CD14-positive monocyte (primary cell): Measurements from ENCODE around the gene LRRC47. TPM values are rescaled to one million over a fixed set of nuclear protein-coding genes. Genes with fewer than 3 reads are reported as not detected.
A peak's percentile ranks its signal among the peaks of the same experiment; 100 is the strongest.

ENCODE experiments used
- DNase-seq, 3 donors: peaks; one replicate each; pipeline ENCODE4 v3.0.0-alpha.2; 2011 to 2022
- H2AFZ ChIP-seq: 2 replicates; pipeline ENCODE4 v1.6.0; 2012; ENCODE audit warnings: mild to moderate bottlenecking, low read depth, low read length, inconsistent platforms; ENCODE audit not compliant: insufficient read depth, poor library complexity, severe bottlenecking
- H3K27ac ChIP-seq, 2 donors: 1 replicate in 1 of 2; 2 replicates in 1 of 2; pipeline ENCODE4 v1.5.1; 2012 to 2013; ENCODE audit warnings: low read length in 2 of 2, control low read depth in 1 of 2, inconsistent platforms in 1 of 2, low read depth in 1 of 2, mild to moderate bottlenecking in 1 of 2
- H3K27me3 ChIP-seq, 2 donors: one replicate each; pipeline versions ENCODE4 v1.6.0 to v1.6.1; 2011 to 2013; ENCODE audit warnings: low read length in 2 of 2; ENCODE audit not compliant: control insufficient read depth in 2 of 2, insufficient read depth in 2 of 2
- H3K36me3 ChIP-seq, 2 donors: replicated peaks in 1 of 2; 1 replicate in 1 of 2; 2 replicates in 1 of 2; pipeline versions ENCODE4 v1.5.1 to v1.6.1; 2012 to 2013; ENCODE audit warnings: low read length in 2 of 2, control low read depth in 1 of 2, inconsistent platforms in 1 of 2, mild to moderate bottlenecking in 1 of 2; ENCODE audit not compliant: insufficient read depth in 2 of 2, control insufficient read depth in 1 of 2
- H3K4me1 ChIP-seq, 2 donors: 1 replicate in 1 of 2; 2 replicates in 1 of 2; pipeline versions ENCODE4 v1.5.1 to v1.6.1; 2012 to 2013; ENCODE audit warnings: low read length in 2 of 2, control low read depth in 1 of 2, inconsistent platforms in 1 of 2, mild to moderate bottlenecking in 1 of 2, moderate library complexity in 1 of 2; ENCODE audit not compliant: insufficient read depth in 2 of 2, control insufficient read depth in 1 of 2
- H3K4me2 ChIP-seq: replicated peaks from 2 replicates; pipeline ENCODE3; 2012; ENCODE audit warnings: low read length, moderate library complexity, mild to moderate bottlenecking; ENCODE audit not compliant: poor library complexity, severe bottlenecking; ENCODE audit errors: extremely low read depth
- H3K4me3 ChIP-seq, 3 experiments: fragments of 200-600 bp in 1 of 3; sonication (generic) in 1 of 3; replicated peaks in 1 of 3; 1 replicate in 2 of 3; 2 replicates in 1 of 3; pipeline ENCODE4 v1.5.1; 2011 to 2013; ENCODE audit warnings: low read length in 3 of 3, mild to moderate bottlenecking in 3 of 3, control low read depth in 2 of 3, low read depth in 2 of 3, inconsistent platforms in 1 of 3, moderate library complexity in 1 of 3
- H3K79me2 ChIP-seq: 2 replicates; pipeline ENCODE4 v1.6.0; 2012; ENCODE audit warnings: mild to moderate bottlenecking, control low read depth, inconsistent platforms, low read length, moderate library complexity; ENCODE audit not compliant: insufficient read depth
- H3K9ac ChIP-seq: 2 replicates; pipeline ENCODE4 v1.6.0; 2017; ENCODE audit warnings: low read length, mild to moderate bottlenecking; ENCODE audit not compliant: insufficient read depth, poor library complexity, severe bottlenecking
- H3K9me3 ChIP-seq, 2 donors: replicated peaks in 1 of 2; 1 replicate in 1 of 2; 2 replicates in 1 of 2; pipeline versions ENCODE4 v1.5.1 to v1.6.1; 2012 to 2013; ENCODE audit warnings: low read length in 2 of 2, control low read depth in 1 of 2; ENCODE audit not compliant: control insufficient read depth in 1 of 2, insufficient read depth in 1 of 2
- H4K20me1 ChIP-seq: 2 replicates; pipeline ENCODE4 v1.6.0; 2012; ENCODE audit warnings: mild to moderate bottlenecking, low read length, control low read depth, moderate library complexity; ENCODE audit not compliant: insufficient read depth
- H3K27ac Mint-ChIP-seq, 7 donors: one replicate each; pipeline ENCODE4 v1.8.0; 2020; ENCODE audit warnings: mild to moderate bottlenecking in 7 of 7, mixed read lengths in 7 of 7, moderate library complexity in 6 of 7, inconsistent platforms in 2 of 7
- H3K27me3 Mint-ChIP-seq, 3 donors: one replicate each; pipeline ENCODE4 v1.8.0; 2021 to 2022; ENCODE audit warnings: low read depth in 3 of 3, mild to moderate bottlenecking in 3 of 3, mixed read lengths in 3 of 3, moderate library complexity in 3 of 3, inconsistent platforms in 1 of 3
- H3K36me3 Mint-ChIP-seq, 2 donors: one replicate each; pipeline ENCODE4 v1.8.0; 2020; ENCODE audit warnings: mixed read lengths in 2 of 2, inconsistent platforms in 1 of 2, mild to moderate bottlenecking in 1 of 2
- H3K4me1 Mint-ChIP-seq: one replicate; pipeline ENCODE4 v1.8.0; 2020; ENCODE audit warnings: mild to moderate bottlenecking, mixed read lengths
- H3K4me3 Mint-ChIP-seq, 2 donors: one replicate each; pipeline ENCODE4 v1.8.0; 2020; ENCODE audit warnings: mild to moderate bottlenecking in 2 of 2, mixed read lengths in 2 of 2, moderate library complexity in 1 of 2
- H3K9me3 Mint-ChIP-seq, 7 donors: one replicate each; pipeline ENCODE4 v1.8.0; 2020 to 2022; ENCODE audit warnings: mixed read lengths in 7 of 7, mild to moderate bottlenecking in 6 of 7, moderate library complexity in 6 of 7, inconsistent platforms in 2 of 7
- CTCF ChIP-seq: fragments of 200-600 bp; IDR thresholded peaks from one replicate; pipeline ENCODE4 v1.8.0; 2022; ENCODE audit warnings: antibody characterized with exemption, mild to moderate bottlenecking
- WGBS: methylation state at CpG from one replicate; pipeline ENCODE4 v1.1.5; 2013; ENCODE audit warnings: missing lambda C conversion rate; ENCODE audit not compliant: insufficient coverage; 5-methylcytosine and 5-hydroxymethylcytosine counted together
- intact Hi-C, 2 donors: fragments of 100-400 bp; cut with micrococcal nuclease; formaldehyde crosslinking; loops; one replicate each; pipeline versions ENCODE4 v1.15.0 to v1.15.1; 2023
- polyA plus RNA-seq, 3 donors: library from polyadenylated mRNA; depleted of rRNA in 1 of 3; unstranded in 2 of 3; stranded (reverse) in 1 of 3; fragments of 300-500 nt in 2 of 3; fragments of >200 nt in 1 of 3; fragmentation: Illumina TruSeq in 2 of 3; gene quantifications; 1 replicate in 2 of 3; 2 replicates in 1 of 3; pipeline ENCODE4 v1.2.3, GENCODE V29; 2012 to 2021

LRRC47 gene
- polyA plus RNA-seq, 3 donors, result 17.8 to 24.8 (median 18.0) TPM

GRCh38 chr1:3786468-3787348 is 9.6 kb downstream of the LRRC47 start:
- H3K4me3 ChIP-seq, result no peak overlapping the region
- H2AFZ ChIP-seq, result no peak overlapping the region
- H3K4me2 ChIP-seq, result no peak overlapping the region
- H3K79me2 ChIP-seq, result peaks cover 45% of the 10 kb centered on the region
- H3K27ac ChIP-seq, result no peak overlapping the region
- WGBS, result 97% methylated on average over 38 of the region's 45 CpGs
- H4K20me1 ChIP-seq, result peaks cover 59% of the 10 kb centered on the region
- peaks cover 14% of the 10 kb centered on the region for H3K4me1 Mint-ChIP-seq
- H3K9ac ChIP-seq, result no peak overlapping the region
- no peak overlapping the region for H3K4me3 Mint-ChIP-seq
- intact Hi-C loops, result no loop called here
- peaks cover 68 to 84% of the 10 kb centered on the region in 2 donors for H3K36me3 ChIP-seq
- TF ChIP-seq CTCF, result no peak
- H3K27me3 Mint-ChIP-seq, result peaks cover 0 to 1% (median 1%) of the 10 kb centered on the region in 3 donors
- no peaks in the 10 kb centered on the region for H3K9me3 Mint-ChIP-seq
- DNase-seq, result no peak
- no peaks in the 10 kb centered on the region for H3K9me3 ChIP-seq
- no peaks in the 10 kb centered on the region for H3K27me3 ChIP-seq
- peaks cover 57 to 87% of the 10 kb centered on the region in 2 donors for H3K36me3 Mint-ChIP-seq
- peak overlapping the region in 1 of 7 donors; percentile 18 for H3K27ac Mint-ChIP-seq
- no peaks in the 10 kb centered on the region for H3K4me1 ChIP-seq

GRCh38 chr1:3785456-3786157 is 10.7 kb downstream of the LRRC47 start:
- Histone ChIP-seq H3K9ac (no peak overlapping the region), H3K27ac (no peak overlapping the region), H3K79me2 (peaks cover 34% of the 10 kb centered on the region), H3K4me2 (no peak overlapping the region), H4K20me1 (peaks cover 48% of the 10 kb centered on the region), H3K36me3 (peaks cover 77 to 93% of the 10 kb centered on the region in 2 donors), H3K27me3 (no peaks in the 10 kb centered on the region), H3K9me3 (no peaks in the 10 kb centered on the region), H3K4me3 (no peak overlapping the region), H3K4me1 (no peaks in the 10 kb centered on the region), H2AFZ (no peak overlapping the region)
- peak; percentile 10 for TF ChIP-seq CTCF
- H3K36me3 Mint-ChIP-seq, result peaks cover 68 to 88% of the 10 kb centered on the region in 2 donors
- peaks cover 14% of the 10 kb centered on the region for H3K4me1 Mint-ChIP-seq
- no peak for DNase-seq
- 99% methylated on average over 8 of the region's 14 CpGs for WGBS
- H3K4me3 Mint-ChIP-seq, result no peak overlapping the region
- H3K9me3 Mint-ChIP-seq, result no peaks in the 10 kb centered on the region
- H3K27ac Mint-ChIP-seq, result peak overlapping the region in 2 of 7 donors; percentile 63 to 69
- intact Hi-C loops, result no loop called here
- peaks cover 0 to 1% (median 0%) of the 10 kb centered on the region in 3 donors for H3K27me3 Mint-ChIP-seq
